Body of pancreas (tissue), 4 donors: ENCODE results near the gene PRSS53. TPM values are rescaled to one million over a fixed set of nuclear protein-coding genes. Genes with fewer than 3 reads are reported as not detected.
"Not testable (repeated sequence)": the region's sequence is repeated elsewhere in the genome, so short reads cannot be mapped to it uniquely, and the experiment has no call there.

Experiments used
- ATAC-seq: fragments of 150-250 bp; one replicate; pipeline ENCODE4 v1.9.1; 2016
- DNase-seq, 4 donors: peaks; one replicate each; pipeline ENCODE4 v3.0.0-alpha.2; 2019
- H3K27ac ChIP-seq, 4 donors: fragments of 200-600 bp; sonication (generic); 1 replicate in 3 of 4; 2 replicates in 1 of 4; pipeline versions ENCODE4 v1.5.1 to v1.6.1; 2016 to 2019; ENCODE audit warnings: mild to moderate bottlenecking in 1 of 4, mixed read lengths in 1 of 4, moderate library complexity in 1 of 4
- H3K27me3 ChIP-seq, 2 donors: fragments of 200-600 bp; sonication (generic); one replicate each; pipeline ENCODE4 v1.6.0; 2016; ENCODE audit warnings: mild to moderate bottlenecking in 1 of 2
- H3K36me3 ChIP-seq, 2 donors: fragments of 200-600 bp; sonication (generic); replicated peaks in 1 of 2; 2 replicates each; pipeline ENCODE4 v1.5.1; 2016; ENCODE audit warnings: low read depth in 2 of 2; ENCODE audit not compliant: insufficient read depth in 1 of 2
- H3K4me1 ChIP-seq: fragments of 200-600 bp; sonication (generic); one replicate; pipeline ENCODE4 v1.6.0; 2016
- H3K4me3 ChIP-seq, 2 donors: fragments of 200-600 bp; sonication (generic); 1 replicate in 1 of 2; 2 replicates in 1 of 2; pipeline ENCODE4 v1.5.1; 2016 to 2019
- H3K9me3 ChIP-seq, 3 donors: fragments of 200-600 bp; sonication (generic); 1 replicate in 2 of 3; 2 replicates in 1 of 3; pipeline ENCODE4 v1.5.1; 2016
- POLR2A ChIP-seq, 3 donors: fragments of 450-650 bp; IDR thresholded peaks; one replicate each; pipeline ENCODE4 v1.6.1; 2016; ENCODE audit warnings: antibody characterized with exemption in 3 of 3, mild to moderate bottlenecking in 2 of 3
- WGBS, 2 donors: methylation state at CpG; one replicate each; pipeline ENCODE4 v1.1.5; 2017; 5-methylcytosine and 5-hydroxymethylcytosine counted together
- intact Hi-C: fragments of 100-400 bp; cut with DNase I; formaldehyde crosslinking; loops from one replicate; pipeline ENCODE4 v1.15.1; 2023
- total RNA-seq, 2 donors: library from RNA; depleted of rRNA; stranded (reverse); fragments of >200 nt; gene quantifications; one replicate each; pipeline ENCODE4 v1.1.0, GENCODE V29; 2016
- TF ChIP-seq, protein P1 (sequence below), 7 experiments: fragments of 450-650 bp in 4 of 7; fragments of 200-600 bp in 3 of 7; sonication (generic) in 3 of 7; IDR thresholded peaks; one replicate each; pipeline ENCODE4 v1.5.1; 2016 to 2019; ENCODE audit warnings: antibody characterized with exemption in 7 of 7

PRSS53 gene
- total RNA-seq, 2 donors from 2014 or later, result 3.0 to 6.0 TPM

DNA sequence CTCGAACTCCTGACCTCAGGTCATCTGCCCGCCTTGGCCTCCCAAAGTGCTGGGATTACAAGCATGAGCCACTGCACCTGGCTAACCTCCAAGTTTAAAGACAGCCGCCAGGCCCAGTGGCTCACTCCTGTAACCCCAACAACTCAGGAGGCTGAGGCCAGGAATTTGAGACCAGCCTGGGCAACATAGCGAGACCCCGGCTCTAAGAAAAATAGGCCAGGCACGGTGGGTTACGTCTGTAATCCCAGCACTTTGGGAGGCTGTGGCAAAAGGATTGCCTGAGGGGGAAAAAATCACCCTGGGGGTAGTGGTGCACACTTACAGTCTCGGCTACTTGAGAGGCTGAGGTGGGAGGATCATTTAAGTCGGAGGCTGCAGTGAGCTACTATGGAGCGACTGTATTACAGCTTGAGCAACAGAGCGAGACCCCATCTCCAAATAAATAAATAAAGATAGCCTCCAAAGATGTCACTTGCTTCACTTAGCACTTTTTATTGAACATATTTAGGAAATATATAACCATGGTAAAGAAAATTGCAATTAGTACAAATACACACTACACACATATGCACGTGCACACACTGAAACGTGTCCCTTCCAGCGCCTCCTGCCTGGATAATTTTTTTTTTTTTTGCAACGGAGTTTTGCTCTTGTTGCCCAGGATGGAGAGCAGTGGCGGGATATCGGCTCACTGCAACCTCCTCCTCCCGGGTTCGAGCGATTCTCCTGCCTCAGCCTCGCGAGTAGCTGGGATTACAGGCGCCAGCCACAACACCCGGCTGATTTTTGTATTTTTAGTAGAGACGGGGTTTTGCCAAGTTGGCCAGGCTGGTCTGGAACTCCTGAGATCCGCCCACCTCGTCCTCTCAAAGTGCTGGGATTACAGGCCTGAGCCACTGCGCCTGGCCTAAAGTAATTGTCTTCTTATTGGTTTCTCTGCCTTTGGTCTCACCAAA lies 18.0 kb upstream of the PRSS53 start:
- Histone ChIP-seq H3K27me3 (no peaks in the 10 kb centered on the region), H3K9me3 (no peaks in the 10 kb centered on the region), H3K36me3 (peaks cover 0 to 2% of the 10 kb centered on the region in 2 donors), H3K27ac (peak overlapping the region in 2 of 4 donors; percentile 73 to 87), H3K4me3 (no peak overlapping the region), H3K4me1 (peaks cover 45% of the 10 kb centered on the region)
- intact Hi-C loops, result no loop called here
- no peak for ATAC-seq
- WGBS, 2 donors, result 93 to 94% methylated on average over 28 of the region's 28 CpGs
- DNase-seq, result no peak
- TF ChIP-seq, protein P1, sequence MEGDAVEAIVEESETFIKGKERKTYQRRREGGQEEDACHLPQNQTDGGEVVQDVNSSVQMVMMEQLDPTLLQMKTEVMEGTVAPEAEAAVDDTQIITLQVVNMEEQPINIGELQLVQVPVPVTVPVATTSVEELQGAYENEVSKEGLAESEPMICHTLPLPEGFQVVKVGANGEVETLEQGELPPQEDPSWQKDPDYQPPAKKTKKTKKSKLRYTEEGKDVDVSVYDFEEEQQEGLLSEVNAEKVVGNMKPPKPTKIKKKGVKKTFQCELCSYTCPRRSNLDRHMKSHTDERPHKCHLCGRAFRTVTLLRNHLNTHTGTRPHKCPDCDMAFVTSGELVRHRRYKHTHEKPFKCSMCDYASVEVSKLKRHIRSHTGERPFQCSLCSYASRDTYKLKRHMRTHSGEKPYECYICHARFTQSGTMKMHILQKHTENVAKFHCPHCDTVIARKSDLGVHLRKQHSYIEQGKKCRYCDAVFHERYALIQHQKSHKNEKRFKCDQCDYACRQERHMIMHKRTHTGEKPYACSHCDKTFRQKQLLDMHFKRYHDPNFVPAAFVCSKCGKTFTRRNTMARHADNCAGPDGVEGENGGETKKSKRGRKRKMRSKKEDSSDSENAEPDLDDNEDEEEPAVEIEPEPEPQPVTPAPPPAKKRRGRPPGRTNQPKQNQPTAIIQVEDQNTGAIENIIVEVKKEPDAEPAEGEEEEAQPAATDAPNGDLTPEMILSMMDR (IDR thresholded peaks at IDR 0.05), result no peak
- TF ChIP-seq POLR2A (IDR thresholded peaks at IDR 0.05), result no peak

DNA sequence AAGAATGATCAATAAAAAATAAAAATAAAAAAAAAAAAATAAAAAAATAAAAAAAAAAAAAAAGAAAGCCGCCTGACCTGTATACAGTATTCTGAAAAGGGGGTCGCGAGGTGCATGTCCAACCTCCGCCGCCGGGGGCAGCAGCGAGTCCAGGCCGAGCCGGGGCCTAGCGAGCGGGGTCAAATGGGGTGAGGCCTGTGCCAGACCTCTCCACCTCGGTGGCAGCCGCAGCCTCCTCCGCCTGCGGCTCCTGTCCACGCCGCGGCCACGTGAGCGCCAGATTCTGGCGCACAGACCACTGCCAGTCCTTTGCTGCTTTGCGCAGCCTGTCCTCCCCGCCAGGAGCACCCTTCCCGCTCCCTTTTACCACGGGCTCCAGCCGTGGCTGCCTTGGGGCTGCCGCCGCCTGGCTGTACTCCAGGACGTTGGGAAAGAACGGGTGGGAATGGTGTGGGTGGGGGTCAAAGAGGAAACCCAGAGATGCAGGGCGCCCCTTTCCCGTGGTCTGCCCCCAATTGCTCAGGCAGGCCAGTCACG lies 17.0 kb upstream of the PRSS53 start:
- DNase-seq (peak; percentile 92 to 94 (median 92)), ATAC-seq (peak; percentile 95)
- 7 to 8% methylated on average over 33 of the region's 33 CpGs for WGBS, 2 donors
- no peaks in the 10 kb centered on the region for H3K36me3 ChIP-seq
- no peaks in the 10 kb centered on the region for H3K9me3 ChIP-seq
- H3K4me1 ChIP-seq, result peaks cover 36% of the 10 kb centered on the region
- intact Hi-C loops, result no loop called here
- no peak overlapping the region for H3K4me3 ChIP-seq
- no peaks in the 10 kb centered on the region for H3K27me3 ChIP-seq
- TF ChIP-seq, protein P1 (IDR thresholded peaks at IDR 0.05), result peak; percentile 89 to 100 (median 93)
- peak in 1 of 3 donors; percentile 28 for TF ChIP-seq POLR2A (IDR thresholded peaks at IDR 0.05)
- H3K27ac ChIP-seq, result peak overlapping the region in 3 of 4 donors; percentile 73 to 87 (median 84)

DNA sequence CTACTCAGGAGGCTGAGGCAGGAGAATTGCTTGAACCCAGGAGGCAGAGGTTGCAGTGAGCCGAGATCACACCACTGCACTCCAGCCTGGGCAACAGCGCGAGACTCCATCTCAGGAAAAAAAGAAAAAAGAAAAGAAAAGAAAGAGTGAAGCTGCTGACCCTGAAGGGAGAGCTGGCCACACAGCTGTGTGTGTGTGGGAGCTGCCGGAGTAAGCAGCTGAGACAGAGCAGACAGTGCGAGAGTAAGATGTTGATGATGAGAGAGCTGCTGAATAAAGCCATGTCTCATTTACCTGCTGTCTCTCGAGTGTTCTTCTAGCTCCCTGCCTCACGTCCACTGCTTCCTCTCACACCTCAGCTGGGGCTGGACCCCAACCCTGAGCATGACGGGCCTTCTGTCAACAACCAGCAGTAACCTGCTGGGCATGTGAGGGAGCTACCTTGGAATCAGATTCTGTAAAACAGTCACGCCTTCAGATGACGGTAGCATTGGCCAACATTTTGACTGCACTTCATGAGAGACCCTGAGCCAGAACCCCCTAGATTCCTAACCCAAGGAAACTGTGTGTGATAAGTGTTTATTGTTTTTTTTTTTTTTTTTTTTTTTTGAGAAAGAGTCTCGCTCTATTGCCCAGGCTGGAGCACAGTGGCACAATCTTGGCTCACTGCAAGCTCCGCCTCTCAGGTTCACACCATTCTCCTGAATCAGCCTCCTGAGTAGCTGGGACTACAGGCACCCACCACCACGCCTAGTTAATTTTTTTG lies 12.3 kb upstream of the PRSS53 start:
- intact Hi-C loops, result loop anchor here (5.0 kb wide), 1 partner anchor 46 kb away; no protein-coding TSS in a partner anchor
- not testable (repeated sequence) for DNase-seq, H3K27ac ChIP-seq, H3K36me3 ChIP-seq, ATAC-seq, H3K9me3 ChIP-seq, H3K27me3 ChIP-seq, H3K4me1 ChIP-seq, H3K4me3 ChIP-seq
- WGBS, 2 donors, result 80 to 85% methylated on average over 12 to 13 of the region's 13 CpGs

DNA sequence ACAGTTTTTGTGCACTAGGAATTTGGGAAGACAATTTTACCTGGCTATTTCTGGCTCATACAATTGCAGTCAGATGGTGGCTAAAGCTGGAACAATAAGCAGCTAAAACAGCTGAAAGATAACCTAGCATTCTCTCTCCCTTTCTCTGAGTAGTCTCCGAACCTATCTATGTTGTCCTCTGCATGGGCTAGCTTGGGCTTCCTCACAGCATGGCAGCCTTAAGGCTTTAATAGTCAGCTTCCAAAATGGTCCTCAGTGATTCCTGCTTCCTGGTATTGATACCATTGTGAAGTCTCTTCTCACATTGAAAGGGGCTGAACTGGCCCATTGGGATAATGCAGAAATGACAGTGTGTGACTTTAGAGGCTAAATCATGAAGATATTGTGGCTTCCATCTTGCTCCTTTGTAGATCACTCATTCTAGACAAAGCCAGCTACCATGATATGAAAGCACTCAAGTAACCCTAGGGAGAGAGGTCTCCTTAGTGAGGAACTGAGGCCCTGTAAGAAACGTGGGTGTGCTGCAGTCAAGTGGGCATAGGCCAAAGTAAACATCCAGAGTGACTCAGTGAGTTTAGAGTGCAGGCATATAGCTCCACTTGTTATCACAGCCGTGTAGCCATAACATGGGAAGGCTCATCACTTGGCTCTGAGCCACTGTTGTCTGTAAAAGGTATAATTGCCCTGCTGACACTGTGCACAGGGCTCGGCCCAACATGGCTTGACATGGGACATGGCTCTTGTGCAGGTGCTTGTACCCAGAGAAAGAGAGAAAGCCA lies 11.3 kb upstream of the PRSS53 start:
- 60 to 100% methylated on average over 2 to 4 of the region's 4 CpGs for WGBS, 2 donors
- no peak overlapping the region for H3K27ac ChIP-seq
- no peak overlapping the region for H3K4me3 ChIP-seq
- H3K36me3 ChIP-seq, result no peaks in the 10 kb centered on the region
- peaks cover 9% of the 10 kb centered on the region for H3K4me1 ChIP-seq
- no peak for DNase-seq
- intact Hi-C loops, result loop anchor here (5.0 kb wide), 1 partner anchor 47 kb away; no protein-coding TSS in a partner anchor
- H3K27me3 ChIP-seq, result no peaks in the 10 kb centered on the region
- no peak for ATAC-seq
- H3K9me3 ChIP-seq, result no peaks in the 10 kb centered on the region
- TF ChIP-seq POLR2A (IDR thresholded peaks at IDR 0.05), result no peak

DNA sequence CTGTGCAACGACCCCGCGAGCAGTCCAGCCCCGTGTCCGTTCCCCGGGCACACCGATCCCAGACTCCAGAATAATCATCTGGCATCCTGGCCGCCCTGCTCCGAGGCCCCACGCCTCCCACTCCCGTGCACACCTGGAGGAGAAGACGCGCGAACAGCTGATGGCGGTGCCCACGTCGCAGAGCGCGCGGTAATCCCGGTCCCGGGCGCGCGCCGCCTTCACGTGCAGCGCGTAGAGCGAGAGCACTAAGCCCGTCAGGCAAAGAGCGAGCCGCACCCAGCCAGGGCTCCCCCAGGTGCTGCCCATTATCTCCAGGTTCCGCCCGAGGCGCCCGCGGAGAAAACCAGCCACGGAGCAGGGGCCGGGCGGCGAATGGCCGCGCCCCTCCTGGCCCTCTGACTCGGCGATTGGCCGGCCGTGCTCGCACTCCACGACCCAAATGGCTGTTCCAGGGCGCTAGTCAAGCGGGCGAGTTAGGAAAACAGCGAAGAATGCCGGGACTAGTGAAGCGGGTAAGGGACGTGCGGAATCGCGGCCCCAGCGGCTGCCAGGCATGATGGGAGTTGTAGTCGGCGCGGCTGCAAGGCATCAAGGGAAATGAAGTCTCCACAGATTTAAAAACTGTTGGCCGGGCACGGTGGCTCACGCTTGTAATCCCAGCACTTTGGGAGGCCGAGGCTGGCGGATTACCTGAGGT lies 5.8 kb upstream of the PRSS53 start, which contains the start of gene VKORC1:
VKORC1 (minus strand) TSS at position 374 of the 697 bp plus-strand sequence; CDS start at position 306, 68 bp downstream.
- H3K4me3 ChIP-seq, result peak within 1 kb of the TSS; percentile 59 to 71
- ATAC-seq (peak; percentile 98), DNase-seq (peak; percentile 96 to 98 (median 96))
- peaks cover 24% of the 10 kb centered on the region for H3K4me1 ChIP-seq
- H3K36me3 ChIP-seq, result peaks cover 0 to 2% of the 10 kb centered on the region in 2 donors
- TF ChIP-seq POLR2A (IDR thresholded peaks at IDR 0.05), result peak; percentile 57 to 81 (median 81)
- TF ChIP-seq, protein P1 (IDR thresholded peaks at IDR 0.05), result peak in 4 of 7 experiments; percentile 3 to 20 (median 14)
- WGBS, 2 donors, result 0% methylated on average over 5 to 67 of the region's 69 CpGs
- no peaks in the 10 kb centered on the region for H3K9me3 ChIP-seq
- intact Hi-C loops, result no loop called here
- H3K27ac ChIP-seq, result peak within 1 kb of the TSS; percentile 72 to 94 (median 91)
- no peaks in the 10 kb centered on the region for H3K27me3 ChIP-seq
